Body of pancreas (tissue), 4 donors: Measurements from ENCODE around the gene PNKD. TPM values are rescaled to one million over a fixed set of nuclear protein-coding genes. Genes with fewer than 3 reads are reported as not detected.

ENCODE experiments used
- ATAC-seq: fragments of 150-250 bp; one replicate; pipeline ENCODE4 v1.9.1; 2016
- DNase-seq, 4 donors: peaks; one replicate each; pipeline ENCODE4 v3.0.0-alpha.2; 2019
- H3K27ac ChIP-seq, 4 donors: fragments of 200-600 bp; sonication (generic); 1 replicate in 3 of 4; 2 replicates in 1 of 4; pipeline versions ENCODE4 v1.5.1 to v1.6.1; 2016 to 2019; ENCODE audit warnings: mild to moderate bottlenecking in 1 of 4, mixed read lengths in 1 of 4, moderate library complexity in 1 of 4
- H3K27me3 ChIP-seq, 2 donors: fragments of 200-600 bp; sonication (generic); one replicate each; pipeline ENCODE4 v1.6.0; 2016; ENCODE audit warnings: mild to moderate bottlenecking in 1 of 2
- H3K36me3 ChIP-seq, 2 donors: fragments of 200-600 bp; sonication (generic); replicated peaks in 1 of 2; 2 replicates each; pipeline ENCODE4 v1.5.1; 2016; ENCODE audit warnings: low read depth in 2 of 2; ENCODE audit not compliant: insufficient read depth in 1 of 2
- H3K4me1 ChIP-seq: fragments of 200-600 bp; sonication (generic); one replicate; pipeline ENCODE4 v1.6.0; 2016
- H3K4me3 ChIP-seq, 2 donors: fragments of 200-600 bp; sonication (generic); 1 replicate in 1 of 2; 2 replicates in 1 of 2; pipeline ENCODE4 v1.5.1; 2016 to 2019
- H3K9me3 ChIP-seq, 3 donors: fragments of 200-600 bp; sonication (generic); 1 replicate in 2 of 3; 2 replicates in 1 of 3; pipeline ENCODE4 v1.5.1; 2016
- CTCF ChIP-seq, 7 experiments: fragments of 450-650 bp in 4 of 7; fragments of 200-600 bp in 3 of 7; sonication (generic) in 3 of 7; IDR thresholded peaks; one replicate each; pipeline ENCODE4 v1.5.1; 2016 to 2019; ENCODE audit warnings: antibody characterized with exemption in 7 of 7
- POLR2A ChIP-seq, 3 donors: fragments of 450-650 bp; IDR thresholded peaks; one replicate each; pipeline ENCODE4 v1.6.1; 2016; ENCODE audit warnings: antibody characterized with exemption in 3 of 3, mild to moderate bottlenecking in 2 of 3
- WGBS, 2 donors: methylation state at CpG; one replicate each; pipeline ENCODE4 v1.1.5; 2017; 5-methylcytosine and 5-hydroxymethylcytosine counted together
- intact Hi-C: fragments of 100-400 bp; cut with DNase I; formaldehyde crosslinking; loops from one replicate; pipeline ENCODE4 v1.15.1; 2023
- total RNA-seq, 2 donors: library from RNA; depleted of rRNA; stranded (reverse); fragments of >200 nt; gene quantifications; one replicate each; pipeline ENCODE4 v1.1.0, GENCODE V29; 2016

The PNKD gene
- total RNA-seq, 2 donors from 2014 or later: 17.1 to 21.3 TPM

GRCh38 chr2:218393750-218394290 lies 123.5 kb downstream of the PNKD start:
- ATAC-seq: no peak
- H3K9me3 ChIP-seq: no peaks in the 10 kb centered on the region
- WGBS, 2 donors: 73 to 81% methylated on average over 7 to 8 of the region's 8 CpGs
- peaks cover 31% of the 10 kb centered on the region for H3K4me1 ChIP-seq
- H3K27me3 ChIP-seq: no peaks in the 10 kb centered on the region
- H3K36me3 ChIP-seq: no peaks in the 10 kb centered on the region
- H3K27ac ChIP-seq: no peak overlapping the region
- no peak for DNase-seq
- no peak overlapping the region for H3K4me3 ChIP-seq
- intact Hi-C loops: loop anchor here (5.0 kb wide), 1 partner anchor 92 kb away; no protein-coding TSS in a partner anchor
- TF ChIP-seq POLR2A (IDR thresholded peaks at IDR 0.05): no peak
- TF ChIP-seq CTCF (IDR thresholded peaks at IDR 0.05): no peak

GRCh38 chr2:218394298-218395089 lies 124.2 kb downstream of the PNKD start:
- peak in 1 of 4 donors; percentile 26 for DNase-seq

GRCh38 chr2:218395090-218395444 lies 124.7 kb downstream of the PNKD start:
- H3K27ac ChIP-seq: peak overlapping the region in 1 of 4 donors; percentile 100
- WGBS, 2 donors: 80 to 84% methylated on average over 6 of the region's 6 CpGs
- ATAC-seq: no peak
- no peak overlapping the region for H3K4me3 ChIP-seq
- DNase-seq: no peak
- intact Hi-C loops: no loop called here
- H3K36me3 ChIP-seq: no peaks in the 10 kb centered on the region
- H3K27me3 ChIP-seq: no peaks in the 10 kb centered on the region
- peaks cover 36% of the 10 kb centered on the region for H3K4me1 ChIP-seq
- TF ChIP-seq CTCF (IDR thresholded peaks at IDR 0.05): no peak
- TF ChIP-seq POLR2A (IDR thresholded peaks at IDR 0.05): no peak
- H3K9me3 ChIP-seq: no peaks in the 10 kb centered on the region

More at GRCh38 chr2:218394298-218395089, 124.2 kb downstream of the PNKD start:
- intact Hi-C loops: loop anchor here (5.0 kb wide), 1 partner anchor 92 kb away; no protein-coding TSS in a partner anchor
- peaks cover 36% of the 10 kb centered on the region for H3K4me1 ChIP-seq
- H3K36me3 ChIP-seq: no peaks in the 10 kb centered on the region
- ATAC-seq: no peak
- TF ChIP-seq CTCF (IDR thresholded peaks at IDR 0.05) (no peak), POLR2A (IDR thresholded peaks at IDR 0.05) (no peak)
- no peak overlapping the region for H3K4me3 ChIP-seq
- H3K9me3 ChIP-seq: no peaks in the 10 kb centered on the region
- H3K27ac ChIP-seq: peak overlapping the region in 1 of 4 donors; percentile 100
- no peaks in the 10 kb centered on the region for H3K27me3 ChIP-seq
- 80 to 94% methylated on average over 2 to 13 of the region's 13 CpGs for WGBS, 2 donors

GRCh38 chr2:218395456-218395825 lies 125.1 kb downstream of the PNKD start:
- peaks cover 36% of the 10 kb centered on the region for H3K4me1 ChIP-seq
- WGBS, 2 donors: 28% methylated on average over 16 of the region's 16 CpGs
- H3K36me3 ChIP-seq: no peaks in the 10 kb centered on the region
- H3K27me3 ChIP-seq: no peaks in the 10 kb centered on the region
- peak overlapping the region; percentile 95 to 100 (median 98) for H3K27ac ChIP-seq
- no peaks in the 10 kb centered on the region for H3K9me3 ChIP-seq
- no peak for DNase-seq
- TF ChIP-seq CTCF (IDR thresholded peaks at IDR 0.05) (no peak), POLR2A (IDR thresholded peaks at IDR 0.05) (no peak)
- no peak for ATAC-seq
- intact Hi-C loops: no loop called here
- no peak overlapping the region for H3K4me3 ChIP-seq
